Thyroid gland (tissue), 4 donors: ENCODE data around the gene CDH4. TPM values are rescaled to one million over a fixed set of nuclear protein-coding genes. Genes with fewer than 3 reads are reported as not detected.

Source experiments
- DNase-seq, 2 donors: peaks; one replicate each; pipeline ENCODE4 v3.0.0-alpha.2; 2019
- H3K27ac ChIP-seq, 3 donors: fragments of 200-600 bp; sonication (generic); 1 replicate in 2 of 3; 2 replicates in 1 of 3; pipeline ENCODE4 v1.5.1; 2016 to 2019; ENCODE audit warnings: mild to moderate bottlenecking in 1 of 3, moderate library complexity in 1 of 3
- H3K27me3 ChIP-seq: fragments of 200-600 bp; sonication (generic); one replicate; pipeline ENCODE4 v1.5.1; 2019
- H3K36me3 ChIP-seq, 2 donors: fragments of 200-600 bp; sonication (generic); one replicate each; pipeline ENCODE4 v1.5.1; 2016 to 2019
- H3K4me1 ChIP-seq, 2 donors: fragments of 200-600 bp; sonication (generic); one replicate each; pipeline ENCODE4 v1.5.1; 2017 to 2019
- H3K4me3 ChIP-seq, 3 donors: fragments of 200-600 bp; sonication (generic); replicated peaks in 1 of 3; 1 replicate in 2 of 3; 2 replicates in 1 of 3; pipeline ENCODE4 v1.5.1; 2016; ENCODE audit warnings: mild to moderate bottlenecking in 1 of 3
- H3K9me3 ChIP-seq: fragments of 200-600 bp; sonication (generic); one replicate; pipeline ENCODE4 v1.5.1; 2017
- CTCF ChIP-seq, 6 experiments: fragments of 200-600 bp in 3 of 6; fragments of 450-650 bp in 3 of 6; sonication (generic) in 3 of 6; IDR thresholded peaks; one replicate each; pipeline ENCODE4 v1.5.1; 2016 to 2019; ENCODE audit warnings: antibody characterized with exemption in 6 of 6, mild to moderate bottlenecking in 2 of 6, inconsistent platforms in 1 of 6, moderate library complexity in 1 of 6
- POLR2A ChIP-seq, 2 donors: fragments of 450-650 bp; IDR thresholded peaks; one replicate each; pipeline ENCODE4 v1.6.1; 2017; ENCODE audit warnings: antibody characterized with exemption in 2 of 2, mild to moderate bottlenecking in 2 of 2, moderate library complexity in 1 of 2
- WGBS, 2 donors: methylation state at CpG; one replicate each; pipeline ENCODE4 v1.1.5; 2017; 5-methylcytosine and 5-hydroxymethylcytosine counted together
- intact Hi-C: fragments of 100-400 bp; cut with DNase I; formaldehyde crosslinking; loops from one replicate; pipeline ENCODE4 v1.15.1; 2023
- total RNA-seq, 4 donors: library from RNA; depleted of rRNA; stranded (reverse); fragments of >200 nt; gene quantifications; one replicate each; pipeline ENCODE4 v1.2.3, GENCODE V29; 2016

CDH4 gene
- total RNA-seq, 4 donors from 2014 or later = 0.22 to 0.29 (median 0.29) TPM; not detected in 1

GRCh38 chr20:61948586-61949362, 696.7 kb downstream of the CDH4 start:
- no peak for TF ChIP-seq CTCF (IDR thresholded peaks at IDR 0.05)
- no peak for TF ChIP-seq POLR2A (IDR thresholded peaks at IDR 0.05)
- Histone ChIP-seq H3K27me3 (no peaks in the 10 kb centered on the region), H3K4me1 (no peaks in the 10 kb centered on the region), H3K4me3 (no peak overlapping the region), H3K36me3 (no peaks in the 10 kb centered on the region), H3K27ac (no peak overlapping the region), H3K9me3 (no peaks in the 10 kb centered on the region)
- DNase-seq = no peak
- WGBS, 2 donors = 79 to 88% methylated on average over 7 to 21 of the region's 22 CpGs
- intact Hi-C loops = no loop called here

- no peaks in the 10 kb centered on the region for H3K27me3 ChIP-seq
- no peaks in the 10 kb centered on the region for H3K36me3 ChIP-seq
- WGBS, 2 donors = 83 to 94% methylated on average over 2 to 7 of the region's 7 CpGs
- no peaks in the 10 kb centered on the region for H3K4me1 ChIP-seq
- DNase-seq = no peak
- H3K9me3 ChIP-seq = no peaks in the 10 kb centered on the region
- H3K27ac ChIP-seq = no peak overlapping the region
- intact Hi-C loops = no loop called here
- no peak overlapping the region for H3K4me3 ChIP-seq
- TF ChIP-seq POLR2A (IDR thresholded peaks at IDR 0.05) (no peak), CTCF (IDR thresholded peaks at IDR 0.05) (no peak)
Measured at GRCh38 chr20:61949363-61949713, 697.3 kb downstream of the CDH4 start.

- no peaks in the 10 kb centered on the region for H3K36me3 ChIP-seq
- no peaks in the 10 kb centered on the region for H3K9me3 ChIP-seq
- WGBS, 2 donors = 82 to 84% methylated on average over 10 to 15 of the region's 21 CpGs
- no peak for DNase-seq
- H3K27me3 ChIP-seq = no peaks in the 10 kb centered on the region
- intact Hi-C loops = no loop called here
- no peak overlapping the region for H3K4me3 ChIP-seq
- H3K4me1 ChIP-seq = no peaks in the 10 kb centered on the region
- no peak overlapping the region for H3K27ac ChIP-seq
- TF ChIP-seq CTCF (IDR thresholded peaks at IDR 0.05) (no peak), POLR2A (IDR thresholded peaks at IDR 0.05) (no peak)
Measured at GRCh38 chr20:61949714-61950640, 697.9 kb downstream of the CDH4 start.

GRCh38 chr20:61950641-61951071, 698.6 kb downstream of the CDH4 start:
- DNase-seq = no peak
- 46 to 60% methylated on average over 5 to 6 of the region's 7 CpGs for WGBS, 2 donors
- Histone ChIP-seq H3K4me1 (no peaks in the 10 kb centered on the region), H3K4me3 (no peak overlapping the region), H3K27me3 (no peaks in the 10 kb centered on the region), H3K36me3 (no peaks in the 10 kb centered on the region), H3K9me3 (no peaks in the 10 kb centered on the region), H3K27ac (no peak overlapping the region)
- TF ChIP-seq POLR2A (IDR thresholded peaks at IDR 0.05) = no peak
- no peak for TF ChIP-seq CTCF (IDR thresholded peaks at IDR 0.05)
- intact Hi-C loops = no loop called here
